Astrocyte of the spinal cord (primary cell): ENCODE results near the gene RBM33.

Experiments used
- DNase-seq: peaks from one replicate; pipeline ENCODE4 v3.0.0; 2011; ENCODE audit warnings: low read depth, low spot score
- H3K4me3 ChIP-seq: 2 replicates; pipeline ENCODE4 v1.5.1; 2011; ENCODE audit warnings: low read depth, mild to moderate bottlenecking, low read length, moderate library complexity
- in situ Hi-C: cut with HindIII; loops from 2 replicates; pipeline ENCODE4 v1.10.0; 2017; ENCODE audit warnings: low sequenced_read_pairs
- TF ChIP-seq, protein P1 (sequence below): IDR thresholded peaks from 2 replicates; pipeline ENCODE4 v1.5.1; 2012; ENCODE audit warnings: low read depth, mild to moderate bottlenecking, low read length, inconsistent platforms

Gene RBM33

DNA sequence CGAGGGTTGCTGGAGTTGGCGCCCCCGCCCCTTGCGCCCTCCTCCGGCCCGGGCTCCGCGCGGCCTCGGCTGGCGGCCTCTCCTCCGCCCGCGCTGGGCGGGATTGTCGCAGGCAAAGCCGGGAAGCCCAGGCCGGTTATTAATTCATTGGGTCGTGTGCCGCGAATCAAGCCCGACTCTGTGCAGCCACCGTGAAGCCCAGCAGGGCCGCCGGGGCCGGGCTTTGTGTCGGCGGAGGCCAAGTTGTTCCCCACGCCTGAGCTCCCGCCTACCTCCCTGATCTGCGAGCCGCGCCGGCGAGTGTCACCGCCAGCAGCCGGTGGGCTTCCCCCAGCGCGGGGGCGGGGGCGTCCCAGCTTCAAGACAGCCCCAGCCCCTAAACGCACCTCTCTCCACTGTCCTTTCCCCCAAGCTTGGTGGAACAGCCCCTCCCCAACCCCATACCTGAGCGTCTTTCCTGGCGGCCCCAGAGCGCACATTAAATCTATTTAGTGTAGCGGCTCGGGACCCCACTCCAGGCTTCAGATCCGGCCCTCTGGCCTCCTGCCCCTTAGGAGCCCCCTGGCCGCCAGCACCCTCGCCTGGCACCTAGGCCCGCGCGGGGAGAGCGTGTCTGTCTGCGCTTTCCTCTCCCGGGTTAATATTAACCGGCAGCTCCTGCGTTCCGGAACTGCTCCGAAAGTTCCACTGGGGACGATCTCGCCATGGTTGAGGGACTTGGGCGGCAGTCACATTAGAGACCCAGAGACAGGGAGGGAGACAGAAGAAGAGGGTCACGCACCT lies 164.3 kb downstream of the RBM33 start:
- in situ Hi-C loops = no loop called here
- TF ChIP-seq, protein P1, sequence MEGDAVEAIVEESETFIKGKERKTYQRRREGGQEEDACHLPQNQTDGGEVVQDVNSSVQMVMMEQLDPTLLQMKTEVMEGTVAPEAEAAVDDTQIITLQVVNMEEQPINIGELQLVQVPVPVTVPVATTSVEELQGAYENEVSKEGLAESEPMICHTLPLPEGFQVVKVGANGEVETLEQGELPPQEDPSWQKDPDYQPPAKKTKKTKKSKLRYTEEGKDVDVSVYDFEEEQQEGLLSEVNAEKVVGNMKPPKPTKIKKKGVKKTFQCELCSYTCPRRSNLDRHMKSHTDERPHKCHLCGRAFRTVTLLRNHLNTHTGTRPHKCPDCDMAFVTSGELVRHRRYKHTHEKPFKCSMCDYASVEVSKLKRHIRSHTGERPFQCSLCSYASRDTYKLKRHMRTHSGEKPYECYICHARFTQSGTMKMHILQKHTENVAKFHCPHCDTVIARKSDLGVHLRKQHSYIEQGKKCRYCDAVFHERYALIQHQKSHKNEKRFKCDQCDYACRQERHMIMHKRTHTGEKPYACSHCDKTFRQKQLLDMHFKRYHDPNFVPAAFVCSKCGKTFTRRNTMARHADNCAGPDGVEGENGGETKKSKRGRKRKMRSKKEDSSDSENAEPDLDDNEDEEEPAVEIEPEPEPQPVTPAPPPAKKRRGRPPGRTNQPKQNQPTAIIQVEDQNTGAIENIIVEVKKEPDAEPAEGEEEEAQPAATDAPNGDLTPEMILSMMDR = no peak

DNA sequence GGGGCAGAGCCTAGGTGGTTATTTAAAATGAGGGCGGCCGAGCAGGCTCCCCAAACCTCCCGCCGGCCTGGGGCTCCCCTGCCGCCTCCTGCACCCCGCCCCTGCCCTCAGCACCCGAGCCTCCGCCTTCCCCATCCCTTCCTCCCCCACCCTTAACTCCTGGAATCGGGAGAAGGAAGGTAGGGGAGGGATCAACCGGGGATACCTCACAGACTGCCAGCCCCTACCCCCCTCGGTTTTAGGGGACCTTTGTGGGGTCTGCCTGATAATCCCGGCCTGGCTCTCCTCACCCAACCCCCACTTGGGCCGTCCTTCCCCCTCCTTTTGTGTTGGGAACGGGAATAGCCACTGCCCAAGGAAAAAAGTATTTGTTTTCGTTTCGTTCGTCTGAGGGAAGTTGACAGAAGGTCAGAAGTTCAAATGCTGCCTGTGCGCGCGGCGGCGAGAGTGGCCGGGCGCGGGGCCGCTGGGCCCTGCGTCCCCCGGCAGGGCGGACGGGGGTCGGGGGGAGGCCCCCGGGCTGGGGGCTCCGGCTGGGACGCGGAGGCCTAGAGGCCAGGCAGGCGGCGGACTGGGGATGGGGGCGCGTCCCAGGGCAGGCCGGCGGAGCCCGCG lies 165.0 kb downstream of the RBM33 start:
- DNase-seq = no peak
- H3K4me3 ChIP-seq = no peak overlapping the region
- in situ Hi-C loops = no loop called here
- TF ChIP-seq, protein P1 = no peak

More for the DNA sequence above, 164.3 kb downstream of the RBM33 start:
- no peak overlapping the region for H3K4me3 ChIP-seq
- DNase-seq = no peak

DNA sequence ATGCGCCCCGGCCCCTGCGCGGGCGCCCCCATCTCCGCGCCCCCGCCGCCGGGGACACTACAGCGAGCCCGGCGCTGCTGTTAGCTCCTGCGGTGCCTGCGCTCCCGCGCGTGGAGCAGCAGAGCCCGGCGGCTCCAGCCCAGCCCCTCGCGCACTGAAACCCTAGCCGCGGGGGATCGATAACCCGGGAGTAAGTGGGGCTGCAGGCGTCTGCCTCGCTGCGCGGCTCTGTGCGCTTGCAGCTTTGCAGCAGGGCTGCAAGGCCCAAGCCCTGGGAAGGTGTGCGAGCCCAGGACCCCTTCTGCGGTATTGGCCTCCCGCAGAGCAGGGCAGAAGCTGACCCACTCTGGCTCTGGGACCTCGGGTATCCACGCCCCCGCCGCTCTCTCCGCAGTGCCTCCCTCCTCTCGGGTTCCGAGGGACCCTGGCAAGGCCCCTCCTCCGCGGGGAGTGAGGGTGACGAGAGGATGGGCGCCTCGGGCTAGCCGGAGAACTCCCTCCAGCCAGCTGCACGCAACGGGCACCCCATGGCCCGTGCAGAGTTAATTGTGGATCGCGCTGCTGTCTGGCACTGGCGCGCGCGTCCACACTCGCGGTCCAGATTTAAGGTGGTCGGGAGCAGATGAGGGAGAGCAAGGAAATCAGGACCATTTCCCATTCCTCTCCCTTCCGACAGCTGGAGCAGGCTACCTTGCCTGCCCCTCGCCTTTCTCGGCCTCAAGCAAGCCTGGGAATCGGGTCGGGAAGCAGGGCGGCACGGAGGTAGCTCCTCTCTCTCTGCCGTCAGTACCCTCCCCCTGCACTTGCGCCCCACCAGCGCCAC lies 165.7 kb downstream of the RBM33 start:
- no peak for DNase-seq
- in situ Hi-C loops = no loop called here
- TF ChIP-seq, protein P1 = no peak
- H3K4me3 ChIP-seq = no peak overlapping the region

DNA sequence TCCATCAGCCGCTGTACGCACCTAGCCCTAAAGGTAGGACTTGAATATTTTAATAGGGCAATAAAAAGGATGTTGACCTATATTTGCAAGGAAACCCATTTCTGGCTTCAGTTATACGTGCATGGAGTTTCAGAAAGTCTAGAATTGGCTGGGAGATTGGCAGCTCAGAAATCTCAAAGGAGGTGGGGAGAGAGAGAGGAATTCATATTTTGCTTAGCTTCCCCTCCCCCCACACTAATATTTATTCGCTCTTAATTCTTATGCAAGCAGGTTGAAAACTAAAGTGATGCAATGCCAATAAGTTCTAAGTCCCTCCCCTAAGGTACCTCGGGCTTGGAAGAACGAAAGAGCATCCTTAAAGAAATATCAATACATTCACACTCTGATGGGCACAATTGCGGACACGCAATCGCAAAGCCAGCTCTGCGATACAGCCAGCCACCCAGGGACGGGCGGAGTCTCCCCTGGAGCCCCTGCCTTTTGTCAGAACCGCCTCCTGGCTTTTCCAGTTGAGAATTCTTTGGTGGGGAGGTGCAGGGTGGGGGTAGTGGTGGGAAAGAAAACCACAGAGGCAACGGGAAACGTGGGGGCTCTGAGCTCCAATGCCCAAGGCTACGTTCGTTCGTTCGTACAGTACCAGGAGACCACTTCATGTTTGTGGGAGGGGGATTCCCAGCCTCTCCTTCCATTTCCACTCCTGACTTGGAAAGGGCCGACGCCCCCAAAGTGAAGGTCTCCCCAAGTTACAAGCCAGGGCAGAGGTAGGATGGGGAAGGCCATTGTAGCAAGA lies 166.5 kb downstream of the RBM33 start:
- no peak overlapping the region for H3K4me3 ChIP-seq
- DNase-seq = no peak
- TF ChIP-seq, protein P1 = no peak
- in situ Hi-C loops = no loop called here

DNA sequence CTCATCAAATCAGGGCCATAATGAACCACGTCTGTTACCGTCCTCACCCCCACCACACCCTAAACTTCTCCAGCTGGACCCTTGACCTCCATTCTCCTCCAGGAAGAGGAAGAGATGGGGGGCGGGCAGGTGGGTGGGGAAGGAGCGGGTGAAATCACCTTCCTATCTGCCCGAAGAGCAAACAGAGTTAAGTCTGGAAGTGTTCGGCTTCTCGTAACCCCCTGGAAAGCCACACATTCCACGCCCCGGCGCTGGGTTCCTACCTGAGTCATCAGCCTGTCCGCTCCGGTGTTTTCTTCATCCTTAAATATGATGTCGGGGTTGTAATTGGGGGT lies 167.1 kb downstream of the RBM33 start:
- DNase-seq = no peak
- no peak overlapping the region for H3K4me3 ChIP-seq
- in situ Hi-C loops = no loop called here
- TF ChIP-seq, protein P1 = no peak
